GM23248 (cell line): Measurements from ENCODE around the gene TPCN1. TPM values are rescaled to one million over a fixed set of nuclear protein-coding genes. Genes with fewer than 3 reads are reported as not detected.

Experiments
- DNase-seq: peaks from one replicate; pipeline ENCODE4 v3.0.0-alpha.2; 2015
- H2AFZ ChIP-seq: fragments of 200-600 bp; sonication (generic); 2 replicates; pipeline ENCODE4 v1.6.1; 2016; ENCODE audit warnings: antibody characterized with exemption
- H3F3A ChIP-seq: fragments of 200-600 bp; sonication (generic); 2 replicates; pipeline ENCODE4 v1.6.1; 2016; ENCODE audit warnings: mild to moderate bottlenecking, antibody characterized with exemption, mixed run types; ENCODE audit not compliant: insufficient read depth
- H3K27ac ChIP-seq: fragments of 200-600 bp; sonication (generic); 2 replicates; pipeline ENCODE4 v1.5.1; 2016; ENCODE audit warnings: mild to moderate bottlenecking
- H3K27me3 ChIP-seq: fragments of 200-600 bp; sonication (generic); replicated peaks from 2 replicates; pipeline ENCODE4 v1.6.1; 2016; ENCODE audit warnings: mild to moderate bottlenecking; ENCODE audit not compliant: insufficient read depth
- H3K36me3 ChIP-seq: fragments of 200-600 bp; sonication (generic); 2 replicates; pipeline ENCODE4 v1.6.1; 2016; ENCODE audit warnings: low read depth, mild to moderate bottlenecking
- H3K4me1 ChIP-seq: fragments of 200-600 bp; sonication (generic); 2 replicates; pipeline ENCODE4 v1.6.1; 2016; ENCODE audit warnings: mild to moderate bottlenecking; ENCODE audit not compliant: insufficient read depth
- H3K4me2 ChIP-seq: fragments of 200-600 bp; sonication (generic); one replicate; pipeline ENCODE4 v1.6.1; 2016; ENCODE audit warnings: mild to moderate bottlenecking; ENCODE audit not compliant: unreplicated experiment
- H3K4me3 ChIP-seq: fragments of 200-600 bp; sonication (generic); 2 replicates; pipeline ENCODE4 v1.5.1; 2016; ENCODE audit warnings: mild to moderate bottlenecking
- H3K79me2 ChIP-seq: fragments of 200-600 bp; sonication (generic); 2 replicates; pipeline ENCODE4 v1.6.1; 2016; ENCODE audit warnings: mild to moderate bottlenecking; ENCODE audit not compliant: insufficient read depth
- H3K9ac ChIP-seq: fragments of 200-600 bp; sonication (generic); 2 replicates; pipeline ENCODE4 v1.6.1; 2016; ENCODE audit warnings: mild to moderate bottlenecking
- H3K9me2 ChIP-seq: fragments of 200-600 bp; sonication (generic); 2 replicates; pipeline ENCODE4 v1.6.1; 2016; ENCODE audit warnings: mixed run types, mild to moderate bottlenecking, moderate library complexity; ENCODE audit not compliant: insufficient read depth
- H3K9me3 ChIP-seq: fragments of 200-600 bp; sonication (generic); one replicate; pipeline ENCODE4 v1.6.1; 2017; ENCODE audit warnings: low read depth
- H4K20me1 ChIP-seq: fragments of 200-600 bp; sonication (generic); 2 replicates; pipeline ENCODE4 v1.6.0; 2016; ENCODE audit not compliant: insufficient read depth
- EZH2 ChIP-seq: fragments of 200-600 bp; sonication (generic); IDR thresholded peaks from 2 replicates; pipeline ENCODE4 v1.6.1; 2018; ENCODE audit warnings: antibody characterized with exemption, mild to moderate bottlenecking; ENCODE audit not compliant: insufficient read depth, poor library complexity, severe bottlenecking
- EZH2phosphoT487 ChIP-seq: fragments of 200-600 bp; sonication (generic); IDR thresholded peaks from 2 replicates; pipeline ENCODE4 v1.6.1; 2018; ENCODE audit warnings: antibody characterized with exemption, moderate library complexity, mild to moderate bottlenecking, low read depth; ENCODE audit not compliant: insufficient read depth
- WGBS, 2 experiments: methylation state at CpG; one replicate each; pipeline ENCODE4 v1.1.6; 2015 to 2017; ENCODE audit warnings: low lambda C conversion rate in 2 of 2, low coverage in 1 of 2; ENCODE audit errors: missing lambda C conversion rate in 2 of 2; 5-methylcytosine and 5-hydroxymethylcytosine counted together
- in situ Hi-C: fragments of 300-500 bp; cut with MboI; formaldehyde crosslinking; loops from 2 replicates; pipeline ENCODE4 v1.15.0; 2020
- polyA plus RNA-seq: library from polyadenylated mRNA; unstranded; fragments of >200 nt; fragmentation: Nextera tagmentation; extraction: Ambion mirVana; gene quantifications from 2 replicates; pipeline ENCODE4 v1.2.1, GENCODE V29; 2016
- total RNA-seq: library from RNA; depleted of rRNA; stranded (reverse); fragments of >200 nt; shearing (Covaris generic); gene quantifications from 2 replicates; pipeline ENCODE4 v1.2.3, GENCODE V29; 2014

Gene TPCN1
- total and polyA plus RNA-seq, 2 experiments from 2014 or later: 9.0 to 15.9 TPM

GRCh38 chr12:113174461-113175384 is 46.5 kb upstream of the TPCN1 start:
- WGBS, 2 experiments: 46% methylated on average over 19 to 25 of the region's 32 CpGs
- DNase-seq: peak; percentile 65
- H3K4me3 ChIP-seq: no peak overlapping the region
- no peaks in the 10 kb centered on the region for H3K27me3 ChIP-seq
- no peak for TF ChIP-seq EZH2
- no peak for TF ChIP-seq EZH2phosphoT487
- 0 out of 2 replicates have a peak, but pooled peaks cover under 1% of the 10 kb centered on the region for H3K79me2 ChIP-seq
- peaks cover 68% of the 10 kb centered on the region for H3K36me3 ChIP-seq
- no peak overlapping the region for H3K27ac ChIP-seq
- no peaks in the 10 kb centered on the region for H3K4me1 ChIP-seq
- no peaks in the 10 kb centered on the region for H3F3A ChIP-seq
- in situ Hi-C loops: loop anchor here (10.0 kb wide), 1 partner anchor 130 kb away; no protein-coding TSS in a partner anchor
- no peaks in the 10 kb centered on the region for H3K9me3 ChIP-seq
- H3K4me2 ChIP-seq: no peak overlapping the region
- no peaks in the 10 kb centered on the region for H3K9me2 ChIP-seq
- H3K9ac ChIP-seq: no peak overlapping the region
- no peak overlapping the region for H2AFZ ChIP-seq
- no peaks in the 10 kb centered on the region for H4K20me1 ChIP-seq

DNA sequence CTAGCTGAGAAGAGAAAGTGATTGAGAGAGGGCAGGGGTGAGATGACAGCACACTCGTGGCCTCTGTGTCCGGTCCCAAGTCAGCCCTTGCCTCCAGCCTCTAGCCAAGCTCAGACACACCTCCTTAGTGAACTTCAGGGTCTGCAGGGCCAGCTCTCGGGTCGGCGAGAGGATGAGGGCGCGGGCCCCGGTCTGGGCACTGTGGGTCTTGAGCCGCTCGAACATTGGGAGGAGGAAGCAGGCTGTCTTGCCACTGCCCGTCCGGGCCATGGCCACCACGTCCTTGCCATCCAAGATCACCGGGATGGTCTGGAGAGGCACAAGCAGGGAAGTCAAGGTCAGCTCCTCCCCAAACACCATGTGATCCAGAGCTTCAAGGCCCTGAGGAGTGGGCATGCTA is 42.2 kb upstream of the TPCN1 start:
- H3K36me3 ChIP-seq: peaks cover 25% of the 10 kb centered on the region
- no peak overlapping the region for H3K4me3 ChIP-seq
- no peaks in the 10 kb centered on the region for H4K20me1 ChIP-seq
- no peaks in the 10 kb centered on the region; the same call in 1 of the 2 replicates for H3K4me1 ChIP-seq
- H3F3A ChIP-seq: no peaks in the 10 kb centered on the region
- H3K27ac ChIP-seq: no peak overlapping the region
- no peaks in the 10 kb centered on the region for H3K9me3 ChIP-seq
- H3K27me3 ChIP-seq: no peaks in the 10 kb centered on the region
- no peak overlapping the region for H3K9ac ChIP-seq
- H3K9me2 ChIP-seq: no peaks in the 10 kb centered on the region
- H2AFZ ChIP-seq: no peak overlapping the region
- 86 to 93% methylated on average over 6 to 13 of the region's 14 CpGs for WGBS, 2 experiments
- no peak for TF ChIP-seq EZH2
- TF ChIP-seq EZH2phosphoT487: no peak
- no peak for DNase-seq
- no peak overlapping the region for H3K4me2 ChIP-seq
- peaks cover 40% of the 10 kb centered on the region for H3K79me2 ChIP-seq
- in situ Hi-C loops: loop anchor here (10.0 kb wide), 1 partner anchor 134 kb away; no protein-coding TSS in a partner anchor

- no peak for TF ChIP-seq EZH2
- no peak for TF ChIP-seq EZH2phosphoT487
- H3K9ac ChIP-seq: no peak overlapping the region
- H3K4me2 ChIP-seq: no peak overlapping the region
- in situ Hi-C loops: no loop called here
- no peaks in the 10 kb centered on the region for H3F3A ChIP-seq
- 58 to 60% methylated on average over 4 of the region's 4 CpGs for WGBS, 2 experiments
- H3K9me3 ChIP-seq: no peaks in the 10 kb centered on the region
- H3K9me2 ChIP-seq: no peaks in the 10 kb centered on the region
- DNase-seq: no peak
- no peaks in the 10 kb centered on the region; the same call in 1 of the 2 replicates for H3K4me1 ChIP-seq
- H4K20me1 ChIP-seq: no peaks in the 10 kb centered on the region
- peaks cover 43% of the 10 kb centered on the region for H3K79me2 ChIP-seq
- no peaks in the 10 kb centered on the region for H3K27me3 ChIP-seq
- peaks cover 23% of the 10 kb centered on the region for H3K36me3 ChIP-seq
- H2AFZ ChIP-seq: no peak overlapping the region
- H3K27ac ChIP-seq: no peak overlapping the region
- no peak overlapping the region for H3K4me3 ChIP-seq
Measured at GRCh38 chr12:113180333-113180732, 40.9 kb upstream of the TPCN1 start.

GRCh38 chr12:113181975-113182374 is 39.3 kb upstream of the TPCN1 start:
- no peaks in the 10 kb centered on the region for H3F3A ChIP-seq
- no peaks in the 10 kb centered on the region for H3K27me3 ChIP-seq
- in situ Hi-C loops: no loop called here
- H3K79me2 ChIP-seq: peaks cover 55% of the 10 kb centered on the region
- WGBS, 2 experiments: 98 to 100% methylated on average over 3 of the region's 3 CpGs
- no peaks in the 10 kb centered on the region for H4K20me1 ChIP-seq
- H3K36me3 ChIP-seq: peaks cover 18% of the 10 kb centered on the region
- TF ChIP-seq EZH2phosphoT487 (no peak), EZH2 (no peak)
- no peak overlapping the region for H3K4me3 ChIP-seq
- H3K9me3 ChIP-seq: no peaks in the 10 kb centered on the region
- H3K4me2 ChIP-seq: no peak overlapping the region
- no peaks in the 10 kb centered on the region for H3K9me2 ChIP-seq
- no peak overlapping the region for H2AFZ ChIP-seq
- H3K9ac ChIP-seq: no peak overlapping the region
- no peak for DNase-seq
- H3K4me1 ChIP-seq: peaks cover 3% of the 10 kb centered on the region; the same call in 1 of the 2 replicates
- H3K27ac ChIP-seq: no peak overlapping the region
